Endodermal cell (in vitro differentiated cells): Measurements from ENCODE around the gene TEX2. TPM values are rescaled to one million over a fixed set of nuclear protein-coding genes. Genes with fewer than 3 reads are reported as not detected.
"Not testable (repeated sequence)": the region's sequence is repeated elsewhere in the genome, so short reads cannot be mapped to it uniquely, and the experiment has no call there.

Source experiments
- DNase-seq: peaks from one replicate; pipeline ENCODE4 v3.0.0-alpha.2; 2017
- H3K27ac ChIP-seq: 2 replicates; pipeline ENCODE4 v1.5.1; 2013; ENCODE audit warnings: mild to moderate bottlenecking, low read depth, low read length, moderate library complexity
- H3K27me3 ChIP-seq: 2 replicates; pipeline ENCODE4 v1.6.1; 2013; ENCODE audit warnings: mild to moderate bottlenecking, low read length, moderate library complexity; ENCODE audit not compliant: insufficient read depth, control insufficient read depth, poor library complexity, severe bottlenecking
- H3K36me3 ChIP-seq: 2 replicates; pipeline ENCODE4 v1.7.0; 2013; ENCODE audit warnings: mild to moderate bottlenecking, low read length, moderate library complexity; ENCODE audit not compliant: control insufficient read depth, insufficient read depth
- H3K4me1 ChIP-seq: one replicate; pipeline ENCODE4 v1.7.0; 2013; ENCODE audit warnings: low read length; ENCODE audit not compliant: control insufficient read depth, insufficient read depth
- H3K4me3 ChIP-seq: 2 replicates; pipeline ENCODE4 v1.5.1; 2013; ENCODE audit warnings: mild to moderate bottlenecking, low read length, moderate library complexity
- H3K9ac ChIP-seq: 2 replicates; pipeline ENCODE4 v1.6.1; 2013; ENCODE audit warnings: mild to moderate bottlenecking, low read length, moderate library complexity; ENCODE audit not compliant: poor library complexity, severe bottlenecking; ENCODE audit errors: extremely low read depth
- H3K9me3 ChIP-seq: 2 replicates; pipeline ENCODE4 v1.6.1; 2013; ENCODE audit warnings: mild to moderate bottlenecking, low read length, moderate library complexity; ENCODE audit not compliant: control insufficient read depth
- H3K27ac Mint-ChIP-seq: 2 replicates; pipeline ENCODE4 v1.8.0; 2020; ENCODE audit warnings: mixed read lengths
- H3K27me3 Mint-ChIP-seq: 2 replicates; pipeline ENCODE4 v1.8.0; 2021; ENCODE audit warnings: mild to moderate bottlenecking, mixed read lengths; ENCODE audit not compliant: insufficient read depth
- H3K36me3 Mint-ChIP-seq: 2 replicates; pipeline ENCODE4 v1.8.0; 2020; ENCODE audit warnings: low read depth, mixed read lengths
- H3K4me1 Mint-ChIP-seq: 2 replicates; pipeline ENCODE4 v1.8.0; 2020; ENCODE audit warnings: mixed read lengths
- H3K4me3 Mint-ChIP-seq: 2 replicates; pipeline ENCODE4 v1.8.0; 2020; ENCODE audit warnings: mild to moderate bottlenecking, moderate library complexity, mixed read lengths
- H3K9me3 Mint-ChIP-seq: 2 replicates; pipeline ENCODE4 v1.8.0; 2020; ENCODE audit warnings: mild to moderate bottlenecking, mixed read lengths
- CTCF ChIP-seq: fragments of 200-600 bp; sonication (generic); conservative IDR thresholded peaks from 2 replicates; pipeline ENCODE4 v1.5.0; 2021; ENCODE audit warnings: antibody characterized with exemption, mild to moderate bottlenecking
- WGBS, 2 experiments: methylation state at CpG; one replicate each; pipeline versions ENCODE4 v1.1.5 to v1.1.7; 2013; ENCODE audit warnings: missing lambda C conversion rate in 2 of 2, mixed read lengths in 1 of 2; ENCODE audit not compliant: insufficient coverage in 1 of 2, insufficient read length in 1 of 2; 5-methylcytosine and 5-hydroxymethylcytosine counted together
- total RNA-seq, 2 donors: library from RNA; stranded (reverse); fragmentation: NEBNext Ultra II Directional in 1 of 2; extraction: Animal tissue kit (Norgen Biotek cat#: 25700) in 1 of 2; gene quantifications; 2 replicates in 1 of 2; 3 replicates in 1 of 2; pipeline ENCODE4 v1.2.1, GENCODE V29; 2021

The TEX2 gene
- total RNA-seq, 2 donors from 2014 or later, result 11.6 to 13.1 TPM

GRCh38 chr17:64188088-64188487 lies 75.0 kb downstream of the TEX2 start:
- Mint-ChIP-seq H3K27me3 (no peaks in the 10 kb centered on the region), H3K4me1 (peaks cover 4% of the 10 kb centered on the region), H3K27ac (peak overlapping the region; percentile 76), H3K9me3 (peaks cover 10% of the 10 kb centered on the region), H3K4me3 (no peak overlapping the region), H3K36me3 (peaks cover 32% of the 10 kb centered on the region)
- H3K9me3 ChIP-seq, result no peaks in the 10 kb centered on the region
- no peak for TF ChIP-seq CTCF
- H3K27ac ChIP-seq, result no peak overlapping the region
- no peak for DNase-seq
- no peak overlapping the region for H3K4me3 ChIP-seq
- 84 to 93% methylated on average over 8 to 15 of the region's 15 CpGs for WGBS, 2 experiments
- H3K36me3 ChIP-seq, result no peaks in the 10 kb centered on the region
- H3K27me3 ChIP-seq, result no peaks in the 10 kb centered on the region
- no peak overlapping the region for H3K9ac ChIP-seq
- H3K4me1 ChIP-seq, result no peaks in the 10 kb centered on the region

- H3K9me3 Mint-ChIP-seq, result peaks cover 10% of the 10 kb centered on the region
- Histone ChIP-seq H3K36me3 (no peaks in the 10 kb centered on the region), H3K9me3 (no peaks in the 10 kb centered on the region), H3K4me1 (no peaks in the 10 kb centered on the region), H3K4me3 (no peak overlapping the region), H3K9ac (no peak overlapping the region), H3K27ac (no peak overlapping the region), H3K27me3 (no peaks in the 10 kb centered on the region)
- H3K4me3 Mint-ChIP-seq, result no peak overlapping the region
- H3K27me3 Mint-ChIP-seq, result no peaks in the 10 kb centered on the region
- DNase-seq, result no peak
- peaks cover 32% of the 10 kb centered on the region for H3K36me3 Mint-ChIP-seq
- peak overlapping the region; percentile 37 for H3K27ac Mint-ChIP-seq
- peaks cover 4% of the 10 kb centered on the region for H3K4me1 Mint-ChIP-seq
- no peak for TF ChIP-seq CTCF
- WGBS, 2 experiments, result 94% methylated on average over 6 to 11 of the region's 11 CpGs
Measured at GRCh38 chr17:64187093-64187895, 75.8 kb downstream of the TEX2 start.

- 92% methylated on average over 10 to 12 of the region's 12 CpGs for whole genome bisulfite sequencing, 2 experiments
- no peak overlapping the region for H3K27ac Mint-ChIP-seq
Measured at GRCh38 chr17:64186171-64187092, 76.6 kb downstream of the TEX2 start.

GRCh38 chr17:64185557-64185956 lies 77.5 kb downstream of the TEX2 start:
- not testable (repeated sequence) for H3K4me1 ChIP-seq, H3K9me3 Mint-ChIP-seq, H3K27ac ChIP-seq, H3K36me3 ChIP-seq, H3K27ac Mint-ChIP-seq, DNase-seq, H3K27me3 ChIP-seq, H3K9me3 ChIP-seq, H3K27me3 Mint-ChIP-seq, H3K4me1 Mint-ChIP-seq, H3K4me3 Mint-ChIP-seq, H3K4me3 ChIP-seq, H3K9ac ChIP-seq
- WGBS, 2 experiments, result 80 to 89% methylated on average over 8 to 9 of the region's 9 CpGs
- H3K36me3 Mint-ChIP-seq, result peaks cover 22% of the 10 kb centered on the region

More at GRCh38 chr17:64186171-64187092, 76.6 kb downstream of the TEX2 start:
- H3K9me3 Mint-ChIP-seq, result peaks cover 10% of the 10 kb centered on the region
- H3K4me3 Mint-ChIP-seq, result no peak overlapping the region
- H3K9me3 ChIP-seq, result no peaks in the 10 kb centered on the region
- H3K4me1 ChIP-seq, result no peaks in the 10 kb centered on the region
- no peak for TF ChIP-seq CTCF
- H3K27ac ChIP-seq, result no peak overlapping the region
- no peaks in the 10 kb centered on the region for H3K36me3 ChIP-seq
- H3K4me1 Mint-ChIP-seq, result peaks cover 4% of the 10 kb centered on the region
- H3K27me3 ChIP-seq, result no peaks in the 10 kb centered on the region
- H3K27me3 Mint-ChIP-seq, result no peaks in the 10 kb centered on the region
- H3K4me3 ChIP-seq, result no peak overlapping the region
- H3K36me3 Mint-ChIP-seq, result peaks cover 30% of the 10 kb centered on the region
- DNase-seq, result no peak
- no peak overlapping the region for H3K9ac ChIP-seq
